Measurements from ENCODE around the gene YTHDC1.
A peak's percentile ranks its signal among the peaks of the same experiment; 100 is the strongest.
"Not testable (repeated sequence)": the region's sequence is repeated elsewhere in the genome, so short reads cannot be mapped to it uniquely, and the experiment has no call there.

The YTHDC1 gene

GRCh38 chr4:68287704-68288392, 62.0 kb downstream of the YTHDC1 start:
- DNase-seq, result no peak

GRCh38 chr4:68283714-68284113, 66.2 kb downstream of the YTHDC1 start:
- DNase-seq, result no peak

GRCh38 chr4:68283095-68283494, 66.8 kb downstream of the YTHDC1 start:
- DNase-seq, result no peak

DNA sequence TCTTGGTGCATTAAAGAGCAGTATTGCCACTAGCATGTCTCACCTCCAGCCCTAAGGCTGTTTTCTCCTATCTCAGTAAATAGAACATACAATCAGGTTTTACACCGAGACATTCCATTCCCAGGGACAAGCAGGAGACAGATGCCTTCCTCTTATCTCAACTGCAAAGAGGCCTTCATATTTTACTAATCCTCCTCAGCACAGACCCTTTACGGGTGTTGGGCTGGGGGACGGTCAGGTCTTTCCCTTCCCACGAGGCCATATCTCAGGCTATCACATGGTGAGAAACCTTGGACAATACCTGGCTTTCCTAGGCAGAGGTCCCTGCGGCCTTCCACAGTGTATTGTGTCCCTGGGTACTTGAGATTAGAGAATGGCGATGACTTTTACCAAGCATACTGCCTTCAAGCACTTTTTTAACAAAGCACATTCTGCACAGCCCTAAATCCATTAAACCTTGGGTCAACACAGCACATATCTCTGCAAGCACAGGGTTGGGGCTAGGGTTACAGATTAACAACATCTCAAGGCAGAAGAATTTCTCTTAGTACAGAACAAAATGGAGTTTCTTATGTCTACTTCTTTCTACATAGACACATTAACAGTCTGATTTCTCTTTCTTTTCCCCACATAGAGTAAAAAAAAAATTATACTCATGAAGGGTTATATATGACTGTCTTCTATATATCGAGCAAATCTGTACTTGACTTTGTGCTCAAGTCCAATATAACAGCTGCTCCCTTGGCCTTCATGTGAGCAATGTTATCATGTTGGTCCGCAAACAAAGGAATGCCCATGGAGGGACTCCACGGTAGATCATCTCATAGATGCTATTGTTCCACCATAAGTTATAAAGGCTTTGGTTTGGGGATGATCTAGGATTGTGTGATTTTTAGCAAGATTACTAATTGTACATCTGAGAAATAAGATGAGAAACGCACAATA, 67.8 kb downstream of the YTHDC1 start:
- not testable (repeated sequence) for DNase-seq

DNA sequence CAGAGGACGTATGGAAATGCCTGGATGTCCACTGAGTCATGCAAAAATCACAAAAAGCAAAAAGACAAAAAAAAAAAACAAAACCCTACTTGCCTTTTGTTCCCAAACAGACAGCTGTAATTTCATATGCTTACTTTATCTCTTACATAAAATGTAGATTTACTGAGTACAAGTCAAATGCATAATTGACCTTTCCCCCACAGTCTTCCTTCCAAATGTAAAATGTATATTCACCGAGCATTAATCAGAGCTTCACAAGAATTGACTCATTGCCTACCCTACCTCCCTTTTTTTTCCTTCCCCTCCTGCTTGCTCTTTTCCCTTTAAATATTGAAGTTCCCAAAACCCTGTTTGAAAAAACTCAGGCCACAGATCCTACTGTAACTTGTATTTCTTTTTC, 71.9 kb downstream of the YTHDC1 start:
- no peak for DNase-seq

- no peak for DNase-seq
These were observed 72.3 kb downstream of the YTHDC1 start for GRCh38 chr4:68277627-68278026.

- DNase-seq, result no peak
These were observed 77.0 kb downstream of the YTHDC1 start for GRCh38 chr4:68272860-68273259.

- no peak for DNase-seq
These were observed 77.5 kb downstream of the YTHDC1 start for GRCh38 chr4:68272380-68272779.

GRCh38 chr4:68271851-68272357, 78.0 kb downstream of the YTHDC1 start:
- peak; percentile 41 to 64 for DNase-seq

DNA sequence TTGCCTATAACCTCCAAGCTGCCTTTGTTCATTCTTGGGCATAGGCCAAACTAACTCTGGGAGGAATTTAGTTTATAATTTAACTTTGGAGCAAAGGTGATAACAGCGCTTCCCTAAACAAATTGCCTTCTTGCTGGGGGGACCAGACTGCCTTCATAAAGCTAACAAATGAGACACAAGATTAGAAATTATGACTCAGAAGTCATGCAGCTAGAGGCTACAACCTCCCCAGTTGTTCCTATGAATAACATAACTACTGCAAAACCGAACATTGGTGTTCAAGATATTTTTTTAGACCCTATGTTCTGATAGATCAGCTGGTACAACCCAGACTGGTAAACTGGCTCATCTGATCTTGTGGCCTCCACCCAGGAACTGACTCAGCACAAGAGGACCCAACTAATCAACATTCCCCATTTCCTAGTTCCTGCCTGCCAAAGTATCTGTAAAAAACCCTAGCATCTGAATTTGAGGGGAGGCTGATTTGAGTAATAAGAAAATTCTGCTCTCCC, 82.4 kb downstream of the YTHDC1 start:
- no peak for DNase-seq

GRCh38 chr4:68264875-68265565, 84.9 kb downstream of the YTHDC1 start:
- no peak for DNase-seq
